ENCODE data around the gene MED27.
"Not testable (repeated sequence)": the region's sequence is repeated elsewhere in the genome, so short reads cannot be mapped to it uniquely, and the experiment has no call there.

The MED27 gene

GRCh38 chr9:131923132-131923671, 156.5 kb downstream of the MED27 start:
- DNase-seq = no peak

GRCh38 chr9:131921635-131922034, 158.0 kb downstream of the MED27 start:
- DNase-seq = not testable (repeated sequence)

- no peak for DNase-seq
Measured at GRCh38 chr9:131919216-131919615, 160.5 kb downstream of the MED27 start.

GRCh38 chr9:131918481-131918880, 161.2 kb downstream of the MED27 start:
- DNase-seq = no peak

GRCh38 chr9:131917009-131917408, 162.7 kb downstream of the MED27 start:
- no peak for DNase-seq

GRCh38 chr9:131915181-131915580, 164.5 kb downstream of the MED27 start:
- no peak for DNase-seq

GRCh38 chr9:131912671-131913070, 167.0 kb downstream of the MED27 start:
- DNase-seq = no peak

- DNase-seq = no peak
Measured at GRCh38 chr9:131912069-131912468, 167.6 kb downstream of the MED27 start.

- no peak for DNase-seq
Measured at GRCh38 chr9:131910572-131910971, 169.1 kb downstream of the MED27 start.

GRCh38 chr9:131905144-131905543, 174.5 kb downstream of the MED27 start:
- no peak for DNase-seq

GRCh38 chr9:131899296-131900228, 180.1 kb downstream of the MED27 start:
- no peak for DNase-seq

- DNase-seq = no peak
Measured at GRCh38 chr9:131892902-131893500, 186.7 kb downstream of the MED27 start.

- DNase-seq = no peak
Measured at GRCh38 chr9:131892162-131892707, 187.4 kb downstream of the MED27 start.

- no peak for DNase-seq
Measured at GRCh38 chr9:131891598-131891997, 188.1 kb downstream of the MED27 start.

GRCh38 chr9:131889437-131890251, 190.0 kb downstream of the MED27 start:
- DNase-seq = no peak

GRCh38 chr9:131888923-131889322, 190.7 kb downstream of the MED27 start:
- no peak for DNase-seq

GRCh38 chr9:131887680-131888079, 192.0 kb downstream of the MED27 start:
- no peak for DNase-seq

- no peak for DNase-seq
Measured at GRCh38 chr9:131886826-131887225, 192.8 kb downstream of the MED27 start.

GRCh38 chr9:131885144-131885609, 194.5 kb downstream of the MED27 start:
- DNase-seq = no peak

GRCh38 chr9:131884222-131884621, 195.4 kb downstream of the MED27 start:
- DNase-seq = no peak

GRCh38 chr9:131880833-131881583, 198.7 kb downstream of the MED27 start:
- no peak for DNase-seq

Data from right kidney (tissue), 1 donor.